ENCODE measurements around the gene BLCAP.

DNA sequence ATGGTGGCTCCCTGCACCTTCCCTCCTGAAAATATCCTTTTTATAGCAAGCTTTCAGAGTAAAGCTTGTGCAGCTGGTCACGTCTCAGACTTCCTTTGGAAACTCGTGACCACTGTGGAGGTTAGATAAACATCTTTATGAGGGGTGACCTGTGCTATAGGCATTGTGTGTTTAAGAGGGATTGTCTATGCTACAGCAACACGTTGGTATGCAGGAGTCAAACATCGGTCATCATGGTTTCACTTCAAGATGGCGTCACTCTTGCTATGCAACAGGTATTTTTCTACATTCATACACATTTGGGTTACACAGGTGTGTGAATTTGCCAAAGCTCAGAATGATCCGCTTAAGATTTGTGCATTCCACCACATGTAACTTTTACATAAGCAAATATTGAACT is 14.6 kb upstream of the BLCAP start:
- TF ChIP-seq, protein P1, sequence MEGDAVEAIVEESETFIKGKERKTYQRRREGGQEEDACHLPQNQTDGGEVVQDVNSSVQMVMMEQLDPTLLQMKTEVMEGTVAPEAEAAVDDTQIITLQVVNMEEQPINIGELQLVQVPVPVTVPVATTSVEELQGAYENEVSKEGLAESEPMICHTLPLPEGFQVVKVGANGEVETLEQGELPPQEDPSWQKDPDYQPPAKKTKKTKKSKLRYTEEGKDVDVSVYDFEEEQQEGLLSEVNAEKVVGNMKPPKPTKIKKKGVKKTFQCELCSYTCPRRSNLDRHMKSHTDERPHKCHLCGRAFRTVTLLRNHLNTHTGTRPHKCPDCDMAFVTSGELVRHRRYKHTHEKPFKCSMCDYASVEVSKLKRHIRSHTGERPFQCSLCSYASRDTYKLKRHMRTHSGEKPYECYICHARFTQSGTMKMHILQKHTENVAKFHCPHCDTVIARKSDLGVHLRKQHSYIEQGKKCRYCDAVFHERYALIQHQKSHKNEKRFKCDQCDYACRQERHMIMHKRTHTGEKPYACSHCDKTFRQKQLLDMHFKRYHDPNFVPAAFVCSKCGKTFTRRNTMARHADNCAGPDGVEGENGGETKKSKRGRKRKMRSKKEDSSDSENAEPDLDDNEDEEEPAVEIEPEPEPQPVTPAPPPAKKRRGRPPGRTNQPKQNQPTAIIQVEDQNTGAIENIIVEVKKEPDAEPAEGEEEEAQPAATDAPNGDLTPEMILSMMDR (IDR thresholded peaks at IDR 0.05), result no peak
- TF ChIP-seq POLR2A (IDR thresholded peaks at IDR 0.05), result no peak

All from breast epithelium (tissue), 3 donors.